Spleen (tissue), 7 donors: ENCODE results near the gene EMILIN1.

Experiments
- POLR2A ChIP-seq, 3 donors: fragments of 450-650 bp; IDR thresholded peaks; one replicate each; pipeline ENCODE4 v1.5.1; 2017; ENCODE audit warnings: antibody characterized with exemption in 3 of 3, mild to moderate bottlenecking in 1 of 3
- POLR2AphosphoS5 ChIP-seq, 3 donors: sonication (generic); formaldehyde crosslinking; IDR thresholded peaks; one replicate each; pipeline ENCODE4 v1.5.1; 2017; ENCODE audit warnings: antibody characterized with exemption in 3 of 3
- TF ChIP-seq, protein P1 (sequence below), 11 experiments: fragments of 200-600 bp in 7 of 11; fragments of 450-650 bp in 4 of 11; sonication (generic) in 4 of 11; IDR thresholded peaks in 8 of 11; conservative IDR thresholded peaks in 3 of 11; 1 replicate in 7 of 11; 2 replicates in 4 of 11; pipeline versions ENCODE4 v1.4.0 to v1.8.0; 2016 to 2021; ENCODE audit warnings: antibody characterized with exemption in 11 of 11, inconsistent platforms in 4 of 11, mild to moderate bottlenecking in 1 of 11
- donor health status: DM: no; HTN: no; CAD: no; lungs with moderate emphysema.
- donor health status: DM: no; HTN: no; CAD: no.
- donor health status: DM: no; HTN: no; CAD: no.

DNA sequence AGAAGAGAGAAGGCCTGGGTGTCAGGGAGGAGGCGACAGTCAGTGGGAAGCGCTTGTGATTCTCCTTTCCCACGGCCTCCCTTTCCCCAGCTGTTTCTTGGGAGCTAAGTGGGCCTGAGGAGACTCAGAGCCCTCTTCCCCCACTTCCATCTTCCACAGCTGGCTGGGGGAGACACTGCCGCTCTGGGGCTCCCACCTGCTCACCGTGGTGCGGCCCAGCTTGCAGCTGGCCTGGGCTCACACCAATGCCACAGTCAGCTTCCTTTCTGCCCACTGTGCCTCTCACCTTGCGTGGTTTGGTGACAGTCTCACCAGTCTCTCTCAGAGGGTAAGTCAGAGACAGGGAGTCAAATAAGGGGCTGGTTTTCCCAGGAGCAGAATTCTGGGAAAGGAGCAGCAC is 38.5 kb upstream of the EMILIN1 start:
- TF ChIP-seq, protein P1, sequence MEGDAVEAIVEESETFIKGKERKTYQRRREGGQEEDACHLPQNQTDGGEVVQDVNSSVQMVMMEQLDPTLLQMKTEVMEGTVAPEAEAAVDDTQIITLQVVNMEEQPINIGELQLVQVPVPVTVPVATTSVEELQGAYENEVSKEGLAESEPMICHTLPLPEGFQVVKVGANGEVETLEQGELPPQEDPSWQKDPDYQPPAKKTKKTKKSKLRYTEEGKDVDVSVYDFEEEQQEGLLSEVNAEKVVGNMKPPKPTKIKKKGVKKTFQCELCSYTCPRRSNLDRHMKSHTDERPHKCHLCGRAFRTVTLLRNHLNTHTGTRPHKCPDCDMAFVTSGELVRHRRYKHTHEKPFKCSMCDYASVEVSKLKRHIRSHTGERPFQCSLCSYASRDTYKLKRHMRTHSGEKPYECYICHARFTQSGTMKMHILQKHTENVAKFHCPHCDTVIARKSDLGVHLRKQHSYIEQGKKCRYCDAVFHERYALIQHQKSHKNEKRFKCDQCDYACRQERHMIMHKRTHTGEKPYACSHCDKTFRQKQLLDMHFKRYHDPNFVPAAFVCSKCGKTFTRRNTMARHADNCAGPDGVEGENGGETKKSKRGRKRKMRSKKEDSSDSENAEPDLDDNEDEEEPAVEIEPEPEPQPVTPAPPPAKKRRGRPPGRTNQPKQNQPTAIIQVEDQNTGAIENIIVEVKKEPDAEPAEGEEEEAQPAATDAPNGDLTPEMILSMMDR (IDR thresholded peaks at IDR 0.05 in 8 of 11, conservative IDR thresholded peaks at IDR 0.05 in 3 of 11), result no peak
- TF ChIP-seq POLR2A (IDR thresholded peaks at IDR 0.05) (no peak), POLR2AphosphoS5 (IDR thresholded peaks at IDR 0.05) (no peak)
